Testis (tissue), 3 donors: Measurements from ENCODE around the gene UGT1A8. TPM values are rescaled to one million over a fixed set of nuclear protein-coding genes. Genes with fewer than 3 reads are reported as not detected.
"Not testable (repeated sequence)": the region's sequence is repeated elsewhere in the genome, so short reads cannot be mapped to it uniquely, and the experiment has no call there.

Source experiments
- DNase-seq: peaks from one replicate; pipeline ENCODE4 v3.0.0-alpha.2; 2019
- H3K27ac ChIP-seq, 2 donors: fragments of 200-600 bp; sonication (generic); one replicate each; pipeline ENCODE4 v1.5.1; 2019
- H3K27me3 ChIP-seq: fragments of 200-600 bp; sonication (generic); one replicate; pipeline ENCODE4 v1.5.1; 2019
- H3K36me3 ChIP-seq: fragments of 200-600 bp; sonication (generic); one replicate; pipeline ENCODE4 v1.5.1; 2017; ENCODE audit warnings: low read depth; ENCODE audit errors: missing control alignments
- H3K4me1 ChIP-seq: fragments of 200-600 bp; sonication (generic); one replicate; pipeline ENCODE4 v1.5.1; 2019
- H3K4me3 ChIP-seq, 2 donors: fragments of 200-600 bp; sonication (generic); one replicate each; pipeline ENCODE4 v1.5.1; 2017 to 2019
- H3K9me3 ChIP-seq: fragments of 200-600 bp; sonication (generic); one replicate; pipeline ENCODE4 v1.5.1; 2017
- CTCF ChIP-seq, 3 experiments: fragments of 450-650 bp in 2 of 3; fragments of 200-600 bp in 1 of 3; sonication (generic) in 1 of 3; IDR thresholded peaks; one replicate each; pipeline ENCODE4 v1.5.1; 2016 to 2019; ENCODE audit warnings: antibody characterized with exemption in 3 of 3, mild to moderate bottlenecking in 2 of 3, moderate library complexity in 1 of 3
- POLR2A ChIP-seq: fragments of 450-650 bp; IDR thresholded peaks from one replicate; pipeline ENCODE4 v1.6.1; 2017; ENCODE audit warnings: antibody characterized with exemption, mild to moderate bottlenecking, moderate library complexity
- WGBS, 2 donors: methylation state at CpG; one replicate each; pipeline ENCODE4 v1.1.5; 2018; 5-methylcytosine and 5-hydroxymethylcytosine counted together
- intact Hi-C: fragments of 100-400 bp; cut with DNase I; formaldehyde crosslinking; loops from one replicate; pipeline ENCODE4 v1.15.1; 2023; ENCODE audit warnings: low total_unique reads
- polyA plus RNA-seq: library from polyadenylated mRNA; stranded (reverse); fragments of 350-450 nt; fragmentation: Illumina TruSeq; extraction: RNeasy Lipid Tissue Mini Kit (QIAGEN cat#74804); gene quantifications from one replicate; pipeline ENCODE4 v1.2.3, GENCODE V29; 2014; ENCODE audit warnings: low read depth, low replicate concordance; ENCODE audit not compliant: insufficient read depth
- total RNA-seq, 2 donors: library from RNA; depleted of rRNA; stranded (reverse); fragments of >200 nt; gene quantifications; one replicate each; pipeline ENCODE4 v1.2.3, GENCODE V29; 2016

The UGT1A8 gene
- total and polyA plus RNA-seq, 3 donors from 2014 or later = 0.19 TPM; not detected in 2

DNA sequence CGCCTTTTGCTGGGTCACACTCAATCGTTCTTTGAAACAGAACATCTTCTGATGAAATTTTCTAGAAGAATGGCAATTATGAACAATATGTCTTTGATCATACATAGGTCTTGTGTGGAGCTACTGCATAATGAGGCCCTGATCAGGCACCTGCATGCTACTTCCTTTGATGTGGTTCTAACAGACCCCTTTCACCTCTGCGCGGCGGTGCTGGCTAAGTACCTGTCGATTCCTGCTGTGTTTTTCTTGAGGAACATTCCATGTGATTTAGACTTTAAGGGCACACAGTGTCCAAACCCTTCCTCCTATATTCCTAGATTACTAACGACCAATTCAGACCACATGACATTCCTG is 95.8 kb downstream of the UGT1A8 start:
- no peak for DNase-seq
- Histone ChIP-seq H3K27ac (no peak overlapping the region), H3K27me3 (no peaks in the 10 kb centered on the region), H3K9me3 (no peaks in the 10 kb centered on the region), H3K36me3 (no peaks in the 10 kb centered on the region), H3K4me3 (no peak overlapping the region), H3K4me1 (no peaks in the 10 kb centered on the region)
- intact Hi-C loops = no loop called here
- 86% methylated on average over 7 of the region's 7 CpGs for WGBS, 2 donors
- TF ChIP-seq CTCF (IDR thresholded peaks at IDR 0.05) (no peak), POLR2A (no peak)

- no peak overlapping the region for H3K27ac ChIP-seq
- 89% methylated on average over 2 of the region's 2 CpGs for WGBS, 2 donors
These were observed 96.7 kb downstream of the UGT1A8 start for GRCh38 chr2:233714121-233714520.

DNA sequence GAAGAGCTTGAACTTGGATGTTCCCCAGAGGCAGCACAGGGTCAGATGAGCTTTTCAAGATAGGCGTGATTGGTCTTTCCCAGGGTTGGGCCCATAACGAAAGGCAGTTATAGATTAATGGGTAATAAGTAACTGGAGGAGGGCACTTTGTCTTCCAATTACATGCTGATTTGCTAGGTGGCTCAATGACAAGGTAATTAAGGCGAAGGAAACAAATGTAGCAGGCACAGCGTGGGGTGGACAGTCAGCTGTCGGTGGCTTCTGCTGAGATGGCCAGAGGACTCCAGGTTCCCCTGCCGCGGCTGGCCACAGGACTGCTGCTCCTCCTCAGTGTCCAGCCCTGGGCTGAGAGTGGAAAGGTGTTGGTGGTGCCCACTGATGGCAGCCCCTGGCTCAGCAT is 101.1 kb downstream of the UGT1A8 start, which contains the start of gene UGT1A4:
TSS of gene UGT1A4 (plus strand) at position 185 of the 400 bp plus-strand sequence. CDS start at position 270, 85 bp downstream.
- intact Hi-C loops = no loop called here
- no peak for TF ChIP-seq CTCF (IDR thresholded peaks at IDR 0.05)
- no peak for TF ChIP-seq POLR2A
- 83 to 86% methylated on average over 5 to 7 of the region's 7 CpGs for WGBS, 2 donors
- Histone ChIP-seq H3K9me3 (no peaks in the 10 kb centered on the region), H3K27ac (no peak within 1 kb of the TSS), H3K36me3 (no peaks in the 10 kb centered on the region), H3K4me1 (no peaks in the 10 kb centered on the region), H3K4me3 (no peak within 1 kb of the TSS), H3K27me3 (no peaks in the 10 kb centered on the region)
- DNase-seq = no peak

More at GRCh38 chr2:233714121-233714520, 96.7 kb downstream of the UGT1A8 start:
- Histone ChIP-seq H3K36me3 (no peaks in the 10 kb centered on the region), H3K4me1 (no peaks in the 10 kb centered on the region), H3K4me3 (no peak overlapping the region), H3K9me3 (no peaks in the 10 kb centered on the region), H3K27me3 (no peaks in the 10 kb centered on the region)
- no peak for DNase-seq
- no peak for TF ChIP-seq POLR2A
- TF ChIP-seq CTCF (IDR thresholded peaks at IDR 0.05) = no peak
- intact Hi-C loops = no loop called here

DNA sequence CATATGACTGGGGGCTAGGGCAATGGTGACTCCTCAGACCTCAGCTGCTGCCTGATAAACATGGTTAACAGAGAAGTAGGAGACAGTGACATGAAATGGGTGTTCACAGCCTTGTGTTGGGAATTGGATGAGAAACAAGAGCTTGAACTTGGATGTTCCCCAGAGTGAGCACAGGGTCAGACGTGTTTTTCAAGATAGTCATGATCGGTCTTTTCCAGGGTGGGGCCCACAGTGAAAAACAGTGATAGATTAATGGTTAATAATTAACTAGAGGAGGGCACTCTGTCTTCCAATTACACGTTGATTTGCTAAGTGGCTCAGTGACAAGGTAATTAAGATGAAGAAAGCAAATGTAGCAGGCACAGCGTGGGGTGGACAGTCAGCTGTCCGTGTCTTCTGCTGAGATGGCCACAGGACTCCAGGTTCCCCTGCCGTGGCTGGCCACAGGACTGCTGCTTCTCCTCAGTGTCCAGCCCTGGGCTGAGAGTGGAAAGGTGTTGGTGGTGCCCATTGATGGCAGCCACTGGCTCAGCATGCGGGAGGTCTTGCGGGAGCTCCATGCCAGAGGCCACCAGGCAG is 111.4 kb downstream of the UGT1A8 start, which contains the start of gene UGT1A3:
TSS of gene UGT1A3 (plus strand) at position 320 of the 579 bp plus-strand sequence. CDS start at position 405, 85 bp downstream.
- no peaks in the 10 kb centered on the region for H3K4me1 ChIP-seq
- intact Hi-C loops = no loop called here
- H3K27me3 ChIP-seq = no peaks in the 10 kb centered on the region
- no peak within 1 kb of the TSS for H3K27ac ChIP-seq
- DNase-seq = no peak
- no peaks in the 10 kb centered on the region for H3K9me3 ChIP-seq
- TF ChIP-seq CTCF (IDR thresholded peaks at IDR 0.05) (no peak), POLR2A (no peak)
- no peak within 1 kb of the TSS for H3K4me3 ChIP-seq
- H3K36me3 ChIP-seq = no peaks in the 10 kb centered on the region
- 81 to 85% methylated on average over 8 of the region's 8 CpGs for WGBS, 2 donors

DNA sequence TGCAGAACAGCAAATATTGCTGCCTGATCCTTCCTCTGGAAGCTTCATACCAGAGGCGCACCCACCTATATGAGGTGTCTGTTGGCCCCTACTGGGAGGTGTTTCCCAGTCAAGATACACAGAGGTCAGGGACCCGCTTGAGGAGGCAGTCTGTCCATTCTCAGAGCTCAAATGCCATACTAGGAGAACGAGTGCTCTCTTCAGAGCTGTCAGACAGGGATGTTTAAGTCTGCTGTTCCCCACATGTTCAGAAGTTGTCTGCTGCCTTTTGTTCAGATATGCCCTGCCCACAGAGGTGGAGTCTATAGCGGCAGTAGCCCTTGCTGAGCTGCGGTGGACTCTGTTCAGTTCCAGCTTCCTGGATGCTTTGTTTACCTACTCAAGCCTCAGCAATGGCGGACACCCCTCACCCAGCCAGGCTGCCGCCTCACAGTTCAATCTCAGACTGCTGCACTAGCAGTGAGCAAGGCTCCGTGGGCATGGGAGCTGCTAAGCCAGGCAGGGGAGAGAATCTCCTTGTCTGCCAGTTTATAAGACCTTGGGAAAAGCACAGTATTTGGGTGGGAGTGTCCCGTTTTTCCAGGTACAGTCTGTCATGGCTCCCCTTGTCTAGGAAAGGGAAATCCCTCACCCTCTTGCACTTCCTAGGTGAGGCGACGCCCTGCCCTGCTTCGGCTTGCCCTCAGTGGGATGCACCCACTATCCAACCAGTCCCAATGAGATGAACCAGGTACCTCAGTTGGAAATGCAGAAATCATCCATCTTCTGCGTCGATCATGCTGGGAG is 119.6 kb downstream of the UGT1A8 start:
- WGBS, 2 donors = 86 to 90% methylated on average over 11 to 14 of the region's 14 CpGs
- H3K27ac ChIP-seq, H3K36me3 ChIP-seq, DNase-seq, intact Hi-C loops, H3K27me3 ChIP-seq, H3K4me3 ChIP-seq, H3K4me1 ChIP-seq, H3K9me3 ChIP-seq: not testable (repeated sequence)
